ENCODE measurements around the gene STXBP5.

The STXBP5 gene

DNA sequence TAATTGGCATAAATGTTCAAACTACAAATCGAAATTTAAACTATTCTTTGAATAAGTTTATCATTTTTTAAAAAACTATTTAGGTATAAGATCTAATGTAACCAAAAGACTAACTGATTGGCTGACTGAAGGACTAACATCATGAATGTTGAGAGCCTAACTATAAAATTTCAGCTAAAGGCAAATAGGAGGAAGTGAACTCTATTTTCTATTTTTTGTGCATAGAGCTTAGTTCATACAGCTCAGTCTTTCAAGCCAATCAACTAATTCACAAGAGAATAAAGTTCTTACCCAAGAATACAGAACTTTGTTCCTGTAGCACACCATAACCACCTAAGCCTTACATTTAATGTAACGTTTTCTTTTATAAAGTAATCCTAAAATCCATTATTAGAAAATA lies 46.3 kb upstream of the STXBP5 start:
- TF ChIP-seq, protein P1, sequence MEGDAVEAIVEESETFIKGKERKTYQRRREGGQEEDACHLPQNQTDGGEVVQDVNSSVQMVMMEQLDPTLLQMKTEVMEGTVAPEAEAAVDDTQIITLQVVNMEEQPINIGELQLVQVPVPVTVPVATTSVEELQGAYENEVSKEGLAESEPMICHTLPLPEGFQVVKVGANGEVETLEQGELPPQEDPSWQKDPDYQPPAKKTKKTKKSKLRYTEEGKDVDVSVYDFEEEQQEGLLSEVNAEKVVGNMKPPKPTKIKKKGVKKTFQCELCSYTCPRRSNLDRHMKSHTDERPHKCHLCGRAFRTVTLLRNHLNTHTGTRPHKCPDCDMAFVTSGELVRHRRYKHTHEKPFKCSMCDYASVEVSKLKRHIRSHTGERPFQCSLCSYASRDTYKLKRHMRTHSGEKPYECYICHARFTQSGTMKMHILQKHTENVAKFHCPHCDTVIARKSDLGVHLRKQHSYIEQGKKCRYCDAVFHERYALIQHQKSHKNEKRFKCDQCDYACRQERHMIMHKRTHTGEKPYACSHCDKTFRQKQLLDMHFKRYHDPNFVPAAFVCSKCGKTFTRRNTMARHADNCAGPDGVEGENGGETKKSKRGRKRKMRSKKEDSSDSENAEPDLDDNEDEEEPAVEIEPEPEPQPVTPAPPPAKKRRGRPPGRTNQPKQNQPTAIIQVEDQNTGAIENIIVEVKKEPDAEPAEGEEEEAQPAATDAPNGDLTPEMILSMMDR (IDR thresholded peaks at IDR 0.05; ENCODE audit: poor library complexity, severe bottlenecking): no peak
- no peak for ATAC-seq (ENCODE audit: low read depth)
- Histone ChIP-seq H3K27ac (ENCODE audit: poor library complexity, severe bottlenecking) (no peak overlapping the region), H3K27me3 (ENCODE audit: insufficient read depth, poor library complexity, severe bottlenecking) (no peaks in the 10 kb centered on the region), H3K9me3 (ENCODE audit: severe bottlenecking) (no peaks in the 10 kb centered on the region), H3K4me3 (ENCODE audit: severe bottlenecking) (no peak overlapping the region), H3K4me1 (ENCODE audit: insufficient read depth, poor library complexity, severe bottlenecking) (peaks cover 49% of the 10 kb centered on the region), H3K36me3 (ENCODE audit: low read depth) (no peaks in the 10 kb centered on the region; the same call in 1 of the 2 replicates)
- no peak for DNase-seq (ENCODE audit: low spot score)

DNA sequence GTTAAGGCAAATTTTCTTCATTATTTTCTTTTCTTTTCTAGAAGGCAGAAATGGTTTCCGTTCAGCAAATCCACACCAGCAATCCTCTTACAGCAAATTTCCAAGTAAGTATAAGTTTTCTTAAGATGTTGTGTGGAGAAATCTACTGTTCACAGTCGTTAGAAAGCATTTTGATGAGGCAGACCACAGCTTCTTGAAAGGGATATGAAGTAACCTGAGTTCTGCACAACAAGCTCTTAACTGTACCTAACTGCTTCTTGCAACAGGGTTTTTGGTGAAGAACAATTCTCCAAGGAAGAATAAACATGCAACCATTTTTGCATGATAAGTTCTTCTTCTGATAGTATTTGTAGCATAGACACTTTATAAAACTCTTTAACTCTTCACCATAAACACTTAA lies 45.3 kb upstream of the STXBP5 start:
- no peaks in the 10 kb centered on the region; the same call in 1 of the 2 replicates for H3K36me3 ChIP-seq (ENCODE audit: low read depth)
- H3K4me3 ChIP-seq (ENCODE audit: severe bottlenecking): no peak overlapping the region
- no peak for ATAC-seq (ENCODE audit: low read depth)
- no peak for DNase-seq (ENCODE audit: low spot score)
- H3K27me3 ChIP-seq (ENCODE audit: insufficient read depth, poor library complexity, severe bottlenecking): no peaks in the 10 kb centered on the region
- H3K9me3 ChIP-seq (ENCODE audit: severe bottlenecking): no peaks in the 10 kb centered on the region
- TF ChIP-seq, protein P1 (IDR thresholded peaks at IDR 0.05; ENCODE audit: poor library complexity, severe bottlenecking): no peak
- no peak overlapping the region for H3K27ac ChIP-seq (ENCODE audit: poor library complexity, severe bottlenecking)
- peaks cover 47% of the 10 kb centered on the region for H3K4me1 ChIP-seq (ENCODE audit: insufficient read depth, poor library complexity, severe bottlenecking)

DNA sequence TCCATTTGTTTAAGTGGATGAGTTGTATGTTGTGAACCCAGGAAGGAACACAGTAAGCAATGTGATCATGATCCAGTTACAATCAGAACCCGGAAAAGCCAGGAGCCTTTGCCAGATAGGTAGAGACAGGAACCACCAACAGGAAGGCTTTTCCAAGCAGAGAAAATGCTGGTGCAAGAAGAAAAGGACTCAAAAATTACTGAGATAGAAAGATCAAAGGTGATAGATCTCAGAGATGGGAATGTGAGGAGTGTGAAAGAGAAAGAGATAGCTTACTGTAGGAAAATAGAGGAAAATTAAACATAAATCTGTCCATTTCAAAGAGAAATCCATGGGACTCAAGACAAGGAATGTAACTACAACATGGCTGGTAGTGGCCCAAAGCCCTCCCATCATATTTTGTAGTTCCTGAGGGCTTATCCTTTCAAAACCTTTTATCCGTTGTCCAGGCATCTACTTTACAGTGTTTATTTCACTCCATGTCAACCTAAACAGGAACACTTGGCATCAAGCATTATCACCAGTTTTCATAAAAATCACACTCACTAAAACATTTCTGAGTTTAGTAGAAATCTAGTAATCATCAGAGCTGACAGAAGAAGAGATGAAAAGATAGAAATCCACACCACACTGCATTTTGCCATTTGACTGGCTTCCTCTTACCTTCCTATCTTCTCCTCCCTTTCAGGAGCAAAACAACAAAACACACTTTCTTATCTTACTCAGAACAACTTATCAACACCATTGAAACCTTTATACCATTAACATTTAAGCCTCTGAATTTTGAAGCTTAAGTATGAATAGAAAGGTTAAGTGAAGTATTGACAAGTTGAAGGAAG lies 44.5 kb upstream of the STXBP5 start:
- H3K27ac ChIP-seq (ENCODE audit: poor library complexity, severe bottlenecking): no peak overlapping the region
- no peak for DNase-seq (ENCODE audit: low spot score)
- peaks cover 38% of the 10 kb centered on the region for H3K4me1 ChIP-seq (ENCODE audit: insufficient read depth, poor library complexity, severe bottlenecking)
- ATAC-seq (ENCODE audit: low read depth): no peak
- TF ChIP-seq, protein P1 (IDR thresholded peaks at IDR 0.05; ENCODE audit: poor library complexity, severe bottlenecking): no peak
- H3K27me3 ChIP-seq (ENCODE audit: insufficient read depth, poor library complexity, severe bottlenecking): no peaks in the 10 kb centered on the region
- H3K9me3 ChIP-seq (ENCODE audit: severe bottlenecking): no peaks in the 10 kb centered on the region
- H3K4me3 ChIP-seq (ENCODE audit: severe bottlenecking): no peak overlapping the region
- no peaks in the 10 kb centered on the region; the same call in 1 of the 2 replicates for H3K36me3 ChIP-seq (ENCODE audit: low read depth)

DNA sequence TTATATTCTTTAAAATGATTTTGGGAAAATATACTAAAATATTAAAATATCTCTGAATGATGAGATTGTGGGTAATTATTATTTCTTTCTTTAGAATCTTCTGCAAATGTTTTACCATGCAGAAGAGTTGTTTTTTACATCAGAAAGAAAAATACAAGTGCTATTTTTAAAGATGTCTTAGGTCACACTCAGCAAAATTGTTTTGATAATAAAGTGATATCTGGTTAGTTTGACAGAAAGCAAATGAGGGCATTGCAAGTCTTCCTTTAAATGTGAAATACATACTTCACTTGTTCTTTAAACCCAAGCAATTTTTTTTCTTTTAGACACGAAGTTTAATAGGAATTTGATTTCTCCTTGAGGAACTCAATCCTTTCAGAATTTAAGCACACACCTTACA lies 43.6 kb upstream of the STXBP5 start:
- Histone ChIP-seq H3K36me3 (ENCODE audit: low read depth) (no peaks in the 10 kb centered on the region; the same call in 1 of the 2 replicates), H3K27ac (ENCODE audit: poor library complexity, severe bottlenecking) (no peak overlapping the region), H3K4me3 (ENCODE audit: severe bottlenecking) (no peak overlapping the region), H3K27me3 (ENCODE audit: insufficient read depth, poor library complexity, severe bottlenecking) (no peaks in the 10 kb centered on the region), H3K4me1 (ENCODE audit: insufficient read depth, poor library complexity, severe bottlenecking) (peaks cover 32% of the 10 kb centered on the region), H3K9me3 (ENCODE audit: severe bottlenecking) (no peaks in the 10 kb centered on the region)
- TF ChIP-seq, protein P1 (IDR thresholded peaks at IDR 0.05; ENCODE audit: poor library complexity, severe bottlenecking): no peak
- DNase-seq (ENCODE audit: low spot score) (no peak), ATAC-seq (ENCODE audit: low read depth) (no peak)

Data from RWPE2 (cell line).